Regular cardiac myocyte (primary cell): ENCODE data around the gene OR4C13. TPM values are rescaled to one million over a fixed set of nuclear protein-coding genes. Genes with fewer than 3 reads are reported as not detected.

ENCODE experiments used
- total RNA-seq: library from RNA; depleted of rRNA; stranded (reverse); fragments of >200 nt; gene quantifications from 2 replicates; pipeline ENCODE4 v1.2.3, GENCODE V29; 2014

OR4C13 gene
- not detected in 2 replicates for total RNA-seq

DNA sequence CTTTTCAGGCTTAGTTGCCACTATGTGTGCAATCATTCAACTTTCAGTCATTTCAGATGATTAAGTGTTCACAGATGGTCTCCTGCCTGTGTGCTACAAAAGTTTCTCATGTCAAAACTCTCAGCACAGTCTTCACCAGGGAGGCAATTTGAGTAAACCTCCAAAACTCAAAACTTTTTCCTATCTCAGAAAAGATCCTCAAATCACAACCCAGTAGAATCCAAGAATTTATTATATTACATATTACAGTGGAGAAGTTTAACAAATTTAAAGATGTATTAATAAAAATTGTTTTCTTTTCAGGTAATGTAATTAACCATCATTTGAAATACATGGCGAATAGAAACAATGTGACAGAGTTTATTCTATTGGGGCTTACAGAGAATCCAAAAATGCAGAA lies at the start of gene OR4C13:
Gene OR4C13 (plus strand): TSS at position 301 of the 400 bp plus-strand sequence. CDS start 32 bp downstream, at position 333.

DNA sequence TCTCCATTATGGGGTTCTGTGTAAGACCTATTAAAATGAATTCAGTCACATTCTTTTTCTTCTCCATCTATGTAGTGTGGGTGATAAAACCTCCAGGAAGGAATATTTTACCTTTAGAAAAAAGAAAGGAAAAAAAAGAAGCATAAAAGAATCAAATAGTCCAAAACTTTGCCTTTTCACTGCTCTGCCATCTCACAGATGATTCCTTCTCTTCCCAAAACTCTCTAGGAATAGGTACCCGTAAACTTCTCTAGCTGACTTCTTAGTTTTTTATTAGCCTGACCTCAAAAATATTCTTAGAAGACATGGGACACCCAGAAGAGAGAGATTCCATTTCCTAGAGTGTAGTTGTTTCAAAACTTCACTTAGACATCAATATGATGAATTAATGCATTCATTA lies 30.2 kb downstream of the OR4C13 start, which contains the start of gene OR4C12:
Gene OR4C12 (minus strand): TSS at position 101 of the 400 bp plus-strand sequence. CDS start 34 bp downstream, at position 67.

Other genes with a start within 250 kb of the OR4C13 start
- not detected in 2 replicates for gene OR4C12, start 30.1 kb downstream of the OR4C13 start, total RNA-seq
- gene OR4C45, start 80.5 kb downstream of the OR4C13 start, total RNA-seq: not detected in 2 replicates